GM19035 (cell line): Measurements from ENCODE around the gene RPS2.
"Not testable (repeated sequence)": the region's sequence is repeated elsewhere in the genome, so short reads cannot be mapped to it uniquely, and the experiment has no call there.

ENCODE experiments used
- ATAC-seq: cut with Tn5 transposase; IDR thresholded peaks from one replicate; pipeline ENCODE4 v1.9.1; 2021; ENCODE audit not compliant: unreplicated experiment

Gene RPS2

DNA sequence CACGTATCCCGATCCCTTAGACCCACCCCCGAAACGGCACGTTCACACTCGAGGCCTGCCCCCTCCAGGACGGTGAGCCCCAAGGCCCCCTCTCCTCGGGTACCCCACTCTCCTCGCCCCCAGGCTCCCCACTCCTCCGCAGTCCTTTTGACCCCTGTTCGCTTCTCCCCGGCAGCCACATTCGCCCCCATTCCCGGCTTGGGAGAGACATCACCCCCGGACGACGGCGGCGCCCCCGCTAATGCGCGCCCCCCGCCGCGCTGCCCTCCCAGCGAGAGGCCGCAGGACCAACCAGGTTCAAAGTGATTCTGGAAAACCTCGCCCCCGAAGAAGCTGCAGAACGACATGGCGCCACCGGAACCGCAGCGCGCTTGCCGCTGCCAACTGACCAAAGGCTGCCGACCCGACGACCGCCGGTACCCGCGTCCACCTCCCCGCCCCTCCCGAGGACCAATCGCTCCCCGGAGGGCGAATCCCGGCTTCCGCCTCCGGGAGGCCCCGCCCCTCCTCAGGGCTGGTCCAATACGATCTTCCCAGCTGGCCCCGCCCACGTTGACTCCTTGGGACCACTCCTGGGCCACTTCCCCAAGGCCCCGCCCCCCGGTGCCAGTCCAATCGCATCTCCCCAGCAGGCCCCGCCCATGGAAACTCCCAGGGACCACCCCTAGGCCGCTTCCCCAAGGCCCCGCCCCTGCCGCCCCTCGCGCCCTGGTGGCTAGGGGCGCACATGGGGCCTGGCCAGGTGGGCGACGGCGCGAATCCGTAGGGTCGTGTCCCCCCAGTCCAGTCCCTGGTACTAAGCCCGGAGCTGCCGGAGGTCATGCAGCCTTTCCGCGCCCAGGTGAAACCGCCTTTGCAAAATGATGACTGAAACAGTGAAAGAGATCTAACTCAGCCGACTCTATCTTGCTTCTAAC lies 21.6 kb downstream of the RPS2 start, which contains the start of gene MSRB1:
TSS of gene MSRB1 (minus strand) at position 390 of the 917 bp plus-strand sequence. CDS start at position 347, 43 bp downstream.
- peak; percentile 94 for ATAC-seq

DNA sequence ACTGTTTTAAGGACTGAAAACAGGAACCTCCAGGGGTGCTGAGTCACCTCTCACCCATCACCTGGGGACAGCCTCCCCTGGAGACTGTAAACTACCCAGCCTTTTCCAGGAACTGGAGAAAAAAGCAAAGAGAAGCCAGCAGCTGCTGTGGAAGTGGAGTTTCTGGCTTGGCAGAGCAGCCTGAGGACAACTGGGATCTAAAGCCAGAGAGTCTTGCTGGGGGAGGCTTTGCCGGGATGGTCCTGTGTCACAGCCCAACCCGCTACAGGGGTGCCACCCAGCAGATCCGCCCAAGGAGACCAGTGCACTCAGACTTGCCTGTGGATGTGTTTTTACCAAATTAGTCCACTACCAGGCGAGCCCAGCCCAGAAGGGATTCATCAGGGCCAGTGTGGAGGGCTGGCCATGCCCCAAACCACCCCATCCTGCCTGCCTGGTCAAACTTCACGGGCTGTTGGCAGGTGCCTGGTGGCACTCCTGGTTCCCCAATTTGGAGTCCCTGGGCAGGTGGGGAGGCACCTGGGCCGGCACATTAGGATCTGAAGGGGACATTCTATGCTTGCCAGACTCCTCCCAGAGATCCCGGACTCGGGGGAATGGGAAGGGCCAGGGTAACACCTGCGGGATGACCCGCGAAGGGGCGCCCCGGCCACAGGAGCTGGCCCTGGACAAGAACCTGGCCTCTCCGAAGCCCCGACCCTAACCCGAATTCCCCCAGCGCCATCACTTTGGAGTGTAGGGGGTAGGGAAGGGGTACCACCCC lies 22.4 kb downstream of the RPS2 start:
- no peak for ATAC-seq

DNA sequence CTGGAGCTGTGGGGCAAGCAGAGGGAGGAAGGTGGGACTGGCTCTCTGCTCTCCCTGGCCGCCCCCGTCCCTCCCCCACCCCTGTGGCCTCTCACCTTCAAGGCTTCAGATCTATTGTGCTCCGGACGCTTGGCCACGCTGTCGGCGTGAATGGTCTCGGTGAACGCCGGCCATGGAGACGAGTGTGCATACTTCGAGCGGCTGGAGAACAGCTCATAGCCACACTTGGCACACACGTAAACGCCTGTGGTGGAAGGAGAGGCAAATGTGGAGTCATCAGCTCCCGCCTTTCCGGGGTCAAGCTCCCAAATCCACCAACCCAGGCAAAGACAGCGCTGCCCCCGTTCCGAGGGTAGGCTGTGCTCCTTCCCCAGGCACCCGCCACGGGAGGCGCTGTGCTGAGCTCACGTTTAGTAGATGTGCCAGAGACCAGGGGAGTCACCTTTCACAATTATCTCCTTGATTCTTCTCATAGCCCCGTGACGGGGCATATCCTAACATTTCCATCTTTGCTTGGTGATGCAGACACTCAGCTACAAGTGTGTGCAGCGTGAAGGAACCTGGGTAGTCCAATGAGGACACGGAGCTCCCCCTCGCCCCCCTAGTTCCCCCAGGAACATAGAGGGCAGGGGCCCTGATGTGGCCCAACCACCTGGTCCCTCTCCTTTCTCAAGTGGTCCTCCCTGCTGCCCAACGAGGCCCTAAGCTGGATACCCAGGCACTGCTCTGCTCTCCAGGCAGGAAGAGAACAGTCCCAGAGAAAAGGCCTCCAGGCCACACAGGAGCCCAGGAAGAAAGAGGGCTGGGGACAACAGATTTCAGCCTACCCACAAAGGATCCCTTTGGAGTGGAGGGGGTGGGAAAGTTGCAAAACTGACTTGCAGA lies 23.2 kb downstream of the RPS2 start:
- ATAC-seq, result no peak

DNA sequence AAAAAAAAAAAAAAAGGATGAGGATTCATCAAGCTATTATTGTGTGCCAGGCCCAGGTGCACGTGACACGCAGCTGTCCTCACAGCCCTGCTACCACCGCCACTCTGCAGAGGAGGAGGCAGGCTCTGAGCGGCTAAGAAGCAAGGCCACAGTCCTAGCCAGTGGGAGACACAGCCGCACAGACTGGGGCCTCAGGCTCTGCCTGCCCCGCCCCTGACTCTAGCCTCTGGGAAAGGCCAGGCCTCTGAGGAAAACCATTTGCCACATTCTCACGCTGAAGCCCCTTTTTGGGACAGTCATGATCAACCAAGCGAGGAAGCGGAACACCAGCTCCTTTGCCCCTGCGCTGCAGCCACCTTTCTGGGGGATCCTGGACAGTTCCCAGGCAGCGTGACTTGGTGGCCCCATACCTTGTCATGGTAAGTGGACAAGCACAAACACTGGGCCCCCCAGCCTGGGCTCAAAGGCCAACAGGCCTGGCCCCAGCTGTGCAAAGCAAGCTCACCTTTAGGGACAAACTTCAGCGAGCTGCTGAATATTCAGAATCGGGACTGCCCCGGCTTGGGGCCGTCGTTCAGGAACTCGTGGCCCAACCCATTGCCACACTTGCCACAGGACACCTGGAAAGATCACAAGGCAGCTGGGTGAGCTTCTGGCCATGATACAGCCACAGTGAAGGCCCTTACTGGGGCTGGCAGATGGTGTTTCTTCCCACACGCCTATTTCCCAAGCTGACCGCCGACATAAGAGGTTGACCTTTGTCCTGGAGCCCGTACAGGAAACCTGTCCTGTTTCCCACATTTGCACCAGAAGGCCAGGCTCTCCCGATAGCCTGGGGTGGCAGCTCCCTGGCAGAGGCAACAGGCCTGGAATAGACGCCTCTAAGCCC lies 24.1 kb downstream of the RPS2 start:
- no peak for ATAC-seq

DNA sequence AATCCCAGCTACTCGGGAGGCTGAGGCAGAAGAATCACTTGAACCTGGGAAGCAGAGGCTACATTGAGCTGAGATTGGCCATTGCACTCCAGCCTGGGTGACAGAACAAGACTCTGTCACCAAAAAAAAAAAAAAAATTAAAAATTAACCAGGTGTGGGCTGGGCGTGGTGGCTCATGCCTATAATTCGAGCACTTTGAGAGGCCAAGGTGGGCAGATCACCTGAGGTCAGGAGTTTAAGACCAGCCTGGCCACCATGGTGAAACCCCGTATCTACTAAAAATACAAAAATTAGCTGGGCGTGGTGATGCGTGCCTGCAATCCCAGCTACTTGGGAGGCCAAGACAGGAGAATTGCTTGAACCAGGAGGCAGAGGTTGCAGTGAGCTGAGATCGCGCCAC lies 24.8 kb downstream of the RPS2 start:
- not testable (repeated sequence) for ATAC-seq

DNA sequence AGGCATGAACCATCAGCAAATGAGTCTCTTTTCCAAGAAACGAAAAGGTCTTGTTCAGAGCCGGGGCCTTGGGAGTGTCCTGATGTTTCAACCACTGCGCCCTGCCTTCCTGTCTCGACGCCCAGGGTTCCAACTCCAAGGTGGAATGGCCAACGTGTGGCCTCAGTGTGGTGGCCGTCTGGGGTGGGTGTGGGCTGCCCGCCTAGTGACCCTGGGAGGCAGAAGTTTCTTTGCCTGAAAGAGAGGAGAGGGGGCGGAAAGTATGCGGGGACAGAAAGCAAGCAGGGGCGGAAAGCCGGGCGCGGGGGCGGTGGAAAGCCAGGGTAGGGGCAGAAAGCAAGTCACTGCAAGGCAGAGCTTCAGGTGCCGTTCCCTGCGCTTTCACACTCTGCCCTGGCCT lies 25.7 kb downstream of the RPS2 start:
- ATAC-seq, result no peak

DNA sequence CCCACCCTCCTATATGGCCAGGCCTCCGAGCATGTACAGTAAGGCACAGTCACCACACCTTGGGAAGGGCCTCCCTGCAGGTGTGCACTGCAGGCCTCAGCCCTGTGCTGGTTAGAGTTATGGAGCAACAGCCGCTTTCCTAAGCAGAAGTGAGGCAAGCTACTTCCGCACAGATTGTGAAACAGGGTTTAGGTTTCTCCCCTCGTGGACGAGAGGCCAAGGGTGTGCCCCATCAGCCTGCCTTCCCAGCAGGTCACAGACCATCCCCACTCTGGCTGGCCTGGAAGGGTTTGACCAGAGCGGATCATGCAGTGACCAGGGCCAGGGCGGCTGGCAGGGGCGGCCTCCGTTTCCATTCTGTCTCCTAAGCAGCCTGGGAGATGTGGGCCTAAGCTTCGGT lies 26.3 kb downstream of the RPS2 start:
- no peak for ATAC-seq

DNA sequence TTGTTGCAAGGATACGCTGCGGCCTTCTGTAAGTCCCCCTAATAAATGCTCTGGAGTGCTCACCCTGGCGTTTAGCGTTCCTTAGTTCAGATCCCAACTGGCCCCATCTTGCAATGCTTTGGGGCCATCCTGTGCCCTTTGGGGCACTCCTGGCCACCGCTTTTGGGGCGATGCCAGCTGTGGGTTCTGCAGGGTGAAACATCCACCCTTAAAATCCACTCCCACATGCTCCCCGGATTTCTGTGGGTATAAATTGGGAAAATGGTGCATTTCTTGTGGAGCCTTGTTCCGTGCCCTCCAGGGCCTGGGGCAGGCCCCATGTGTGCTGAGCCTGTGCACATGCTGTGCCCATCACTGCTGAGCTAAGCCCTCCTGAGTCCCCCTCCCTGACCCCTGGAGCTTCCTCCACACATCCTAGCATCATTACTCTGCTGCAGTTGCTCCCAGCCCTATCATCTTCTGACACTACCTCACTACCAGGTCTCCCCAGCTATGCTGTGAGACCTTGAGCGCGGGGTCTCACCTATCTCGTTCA lies 27.6 kb downstream of the RPS2 start:
- ATAC-seq, result no peak

DNA sequence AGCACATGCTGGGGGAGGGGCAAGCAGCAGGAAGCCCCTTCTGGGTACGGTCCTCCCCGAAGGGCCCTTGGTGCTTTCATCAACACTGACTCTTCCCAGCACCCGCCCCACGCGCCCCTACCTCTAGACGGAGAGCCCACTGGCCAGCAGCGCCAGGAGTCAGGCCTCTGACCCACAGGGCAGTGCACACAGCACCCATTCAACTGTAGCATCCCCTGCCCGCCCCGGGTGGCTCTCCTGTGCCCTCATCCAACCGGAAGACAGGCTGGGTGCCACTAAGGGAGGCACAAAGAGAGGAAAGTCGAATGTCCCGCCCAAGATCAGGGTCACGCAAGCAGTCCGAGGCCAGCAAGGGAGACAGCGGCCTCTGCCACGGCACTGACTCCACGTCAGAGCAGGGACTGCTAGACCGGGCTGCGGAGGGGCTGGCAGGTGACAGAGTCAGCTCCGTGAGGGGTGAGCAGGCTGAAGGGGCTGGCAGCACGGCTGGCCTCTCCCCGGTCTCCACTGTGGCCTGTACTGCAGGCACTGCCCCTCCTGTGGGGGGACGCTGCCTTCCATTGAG lies 31.4 kb downstream of the RPS2 start:
- ATAC-seq, result no peak

DNA sequence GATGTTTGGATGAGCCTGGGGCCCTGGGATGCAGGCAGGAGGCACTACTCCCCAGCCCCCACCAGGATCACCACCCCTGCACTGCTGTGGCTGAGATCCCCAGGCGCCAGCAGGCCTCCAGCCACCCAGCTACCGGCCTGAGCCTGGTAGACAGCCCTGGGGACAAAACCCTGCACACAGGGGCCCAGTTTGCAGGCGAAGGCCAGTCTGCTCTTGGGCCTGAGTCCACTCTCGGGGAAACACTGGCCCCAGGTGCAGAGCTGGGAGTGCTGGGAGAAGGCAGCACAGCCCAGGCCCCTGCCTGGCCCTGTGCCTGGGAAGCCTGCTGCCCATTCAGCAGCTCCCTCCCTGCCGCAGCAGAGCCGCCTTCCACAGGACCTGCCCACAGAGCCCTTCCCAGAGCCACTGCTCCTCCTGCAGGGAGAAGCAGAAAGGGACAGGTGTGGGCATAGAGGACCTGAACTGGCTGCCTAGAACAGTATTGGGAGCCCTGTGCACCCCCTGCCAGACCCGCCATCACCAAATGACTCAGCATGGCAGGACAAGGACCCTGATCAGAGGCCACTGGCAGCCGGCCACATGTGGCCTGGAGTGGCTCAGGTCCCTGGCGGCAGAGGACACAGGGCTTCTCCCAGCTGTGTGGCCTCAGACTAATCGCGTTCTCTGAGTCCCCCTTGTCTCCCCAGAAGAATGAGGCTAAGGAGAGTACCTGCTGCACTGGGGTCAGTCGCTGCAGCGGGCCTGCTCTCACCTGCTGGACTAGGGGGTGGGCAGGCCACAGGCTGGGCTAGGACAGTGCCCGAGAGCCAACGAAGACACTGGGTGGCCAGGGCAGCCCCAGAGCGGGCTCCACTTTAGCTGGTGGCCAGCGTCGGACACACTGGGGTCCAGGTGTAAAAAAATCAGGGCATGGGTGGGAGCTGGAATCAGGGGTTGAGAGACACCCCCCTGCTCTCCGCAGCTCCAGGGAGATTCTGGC lies 32.3 kb downstream of the RPS2 start:
- ATAC-seq, result no peak

DNA sequence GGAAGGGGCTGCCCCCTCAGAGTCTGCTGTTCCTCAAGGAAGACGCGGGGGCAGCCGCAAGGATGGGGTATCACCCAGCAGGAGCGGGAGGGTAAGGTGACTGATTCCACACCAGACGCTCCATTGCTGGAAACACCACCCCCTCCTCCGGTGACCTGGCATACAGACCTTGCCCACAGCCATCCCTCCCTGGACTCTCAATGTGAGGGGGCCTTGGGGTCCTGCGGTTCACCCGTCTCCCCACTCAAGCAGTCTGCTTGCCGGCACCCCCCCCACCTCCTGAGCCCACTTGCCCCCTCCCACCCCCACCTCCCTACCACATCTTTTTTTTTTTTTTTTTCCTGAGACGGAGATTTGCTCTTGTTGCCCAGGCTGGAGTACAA lies 34.3 kb downstream of the RPS2 start:
- no peak for ATAC-seq

DNA sequence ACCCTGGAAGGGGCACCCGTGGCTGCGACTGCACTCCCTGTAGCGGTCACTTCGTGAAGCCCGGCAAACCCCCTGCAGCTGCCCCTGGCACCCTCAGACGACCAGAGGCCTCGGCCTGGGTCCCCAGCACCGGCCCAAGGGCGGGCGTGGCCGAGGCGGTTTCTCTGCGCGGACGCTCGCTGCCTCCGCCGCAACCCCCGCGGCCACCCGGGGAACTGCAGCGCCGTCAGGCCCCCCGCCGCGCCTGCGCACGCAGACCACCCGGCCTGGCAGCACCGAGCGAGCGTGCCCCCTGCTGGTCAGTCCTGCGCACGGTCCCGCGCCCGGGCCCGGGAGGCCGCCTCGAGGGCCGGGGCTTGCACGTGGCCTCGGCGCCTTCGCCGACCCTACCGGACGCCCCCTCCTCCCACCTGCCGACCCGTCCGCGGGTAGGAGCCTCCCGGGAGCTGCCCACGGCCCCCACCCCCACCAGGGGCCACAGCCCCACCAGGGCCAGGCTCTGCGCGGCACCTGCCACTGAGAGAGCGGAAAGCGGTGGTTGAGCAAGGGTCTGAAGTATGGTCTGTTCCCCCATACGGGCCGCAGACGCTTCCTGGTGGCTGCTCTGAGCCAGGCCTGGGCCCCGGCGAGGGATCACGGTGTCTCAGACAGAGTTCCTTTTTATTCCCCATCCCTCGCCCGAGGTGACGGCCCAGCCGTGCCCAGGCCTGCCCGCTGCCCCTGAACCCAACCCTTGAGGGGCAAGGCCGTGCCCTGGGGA lies 34.9 kb downstream of the RPS2 start:
- ATAC-seq, result peak; percentile 86

DNA sequence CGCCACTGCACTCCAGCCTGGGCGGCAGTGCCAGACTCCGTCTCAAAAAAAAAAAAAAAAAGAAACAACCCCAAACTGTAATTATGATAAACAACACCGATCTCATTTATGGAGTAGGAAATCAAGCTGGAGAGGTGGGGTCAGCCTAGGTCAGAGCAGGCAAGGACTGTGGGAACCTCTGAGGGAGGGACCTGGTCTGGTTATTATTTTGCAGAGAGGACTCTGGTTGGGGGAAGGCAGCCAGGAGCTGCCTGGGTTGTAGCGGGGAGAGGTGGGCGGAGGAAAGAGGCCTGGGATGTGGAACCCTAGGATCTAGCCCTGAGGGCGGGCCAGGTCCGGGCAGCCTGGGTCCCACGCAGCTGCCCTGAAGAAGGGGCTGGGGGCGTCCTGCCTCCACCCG lies 35.5 kb downstream of the RPS2 start:
- ATAC-seq, result peak; percentile 17

DNA sequence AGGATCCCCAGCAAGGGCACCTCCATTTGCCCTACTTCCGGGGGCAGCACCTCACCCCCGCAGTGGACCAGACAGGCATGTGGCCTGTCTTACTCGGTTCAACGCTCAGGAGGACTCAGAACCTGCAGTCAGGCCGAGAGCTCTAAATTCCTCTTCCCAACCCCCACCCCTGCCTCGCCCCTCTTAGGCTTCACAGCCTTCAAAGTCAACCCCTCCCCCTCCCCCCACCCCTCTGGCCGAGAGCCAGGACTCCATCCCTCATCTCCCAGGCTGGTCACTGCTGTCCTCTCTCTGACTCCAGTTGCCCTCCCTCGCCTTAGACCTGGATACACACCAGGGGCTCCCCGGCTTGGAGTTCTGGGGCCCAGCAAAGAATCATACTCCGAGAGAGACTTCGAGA lies 38.4 kb downstream of the RPS2 start:
- ATAC-seq, result no peak

DNA sequence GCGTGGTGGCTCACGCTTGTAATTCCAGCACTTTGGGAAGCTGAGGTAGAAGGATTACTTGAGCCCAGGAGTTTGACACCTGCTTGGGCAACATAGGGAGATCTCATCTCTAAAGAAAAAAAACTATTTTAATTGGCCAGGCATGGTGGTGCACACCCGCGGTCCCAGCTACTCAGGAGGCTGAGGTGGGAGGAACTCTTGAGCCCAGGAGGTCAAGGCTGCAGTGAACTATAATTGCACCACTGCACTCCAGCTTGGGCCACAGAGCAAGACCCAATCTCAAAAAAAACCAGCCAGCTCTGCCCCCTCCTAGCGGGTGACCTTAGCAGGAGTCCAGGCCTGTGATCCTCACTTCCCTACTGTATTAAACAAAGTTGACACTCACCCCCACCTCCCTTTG lies 40.5 kb downstream of the RPS2 start:
- no peak for ATAC-seq

DNA sequence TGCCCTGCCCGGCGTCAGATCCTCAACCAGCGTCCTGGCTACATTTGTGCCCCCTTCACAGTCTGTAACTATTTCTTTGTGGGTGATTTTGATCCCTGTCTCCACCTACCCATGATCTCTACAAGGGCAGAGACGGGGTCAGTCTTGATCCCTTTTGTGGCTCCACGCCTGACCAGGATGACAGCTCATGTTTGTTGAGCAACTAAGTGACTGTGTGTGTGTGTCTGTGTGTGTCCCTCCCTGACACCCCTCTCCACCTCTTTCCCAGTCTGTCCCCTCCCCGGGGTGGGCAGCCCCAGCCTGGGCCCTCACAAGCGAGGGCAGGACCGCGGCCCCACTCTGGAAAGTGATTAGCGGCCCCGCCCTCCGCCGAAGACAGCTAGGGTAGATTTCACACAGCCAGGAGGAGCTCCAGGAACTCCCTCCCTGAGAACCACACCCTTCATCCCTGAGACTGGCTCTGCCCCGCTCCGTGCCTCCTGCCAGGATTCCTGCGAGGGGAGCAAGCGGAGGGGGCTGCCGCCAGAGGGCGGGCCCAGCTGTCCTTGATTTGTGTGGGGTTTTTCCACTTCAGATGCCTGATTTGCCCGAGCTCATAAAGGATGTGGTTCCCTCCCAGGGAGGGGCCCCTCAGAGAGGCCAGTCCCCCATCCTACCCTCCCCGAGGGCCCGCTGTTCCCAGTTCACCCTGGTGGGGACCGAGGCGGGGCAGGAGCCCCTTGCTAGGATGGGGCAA lies 41.2 kb downstream of the RPS2 start:
- ATAC-seq, result no peak

DNA sequence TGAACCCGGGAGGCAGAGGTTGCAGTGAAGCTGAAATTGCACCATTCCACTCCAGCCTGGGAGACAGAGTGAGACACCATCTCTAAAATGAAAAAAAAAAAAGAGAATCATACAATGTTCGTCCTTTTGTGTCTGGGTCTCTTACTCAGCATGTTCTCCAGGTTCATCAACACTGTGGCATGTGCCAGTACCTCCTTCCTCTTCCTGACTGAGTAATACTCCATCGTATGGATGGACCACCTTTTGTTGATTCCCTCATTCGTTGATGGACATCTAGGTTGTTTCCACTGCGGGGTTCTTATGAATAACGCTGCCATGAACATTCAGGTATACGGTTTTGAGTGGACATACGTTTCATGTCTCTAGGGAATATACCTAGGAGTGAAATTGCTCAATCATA lies 42.3 kb downstream of the RPS2 start:
- no peak for ATAC-seq
